Trophoblast cell (in vitro differentiated cells and primary cell): ENCODE data around the gene WRNIP1.

Experiments
- DNase-seq, 2 donors: peaks; one replicate each; pipeline ENCODE4 v3.0.0-alpha.2; 2016
- H2AFZ ChIP-seq: 2 replicates; pipeline ENCODE4 v1.6.1; 2013; ENCODE audit warnings: low read length, moderate library complexity, mild to moderate bottlenecking; ENCODE audit not compliant: insufficient read depth, poor library complexity
- H2AK5ac ChIP-seq: 2 replicates; pipeline ENCODE4 v1.6.1; 2013; ENCODE audit warnings: mild to moderate bottlenecking, low read length
- H2BK120ac ChIP-seq: 2 replicates; pipeline ENCODE4 v1.6.1; 2013; ENCODE audit warnings: low read length, mild to moderate bottlenecking, moderate library complexity; ENCODE audit not compliant: insufficient read depth, poor library complexity
- H2BK12ac ChIP-seq: 2 replicates; pipeline ENCODE4 v1.6.1; 2013; ENCODE audit warnings: mild to moderate bottlenecking, low read length, moderate library complexity
- H2BK5ac ChIP-seq: 2 replicates; pipeline ENCODE4 v1.6.1; 2013; ENCODE audit warnings: low read length, low read depth, moderate library complexity, mild to moderate bottlenecking; ENCODE audit not compliant: poor library complexity
- H3K14ac ChIP-seq: 2 replicates; pipeline ENCODE4 v1.6.1; 2013; ENCODE audit warnings: mild to moderate bottlenecking, low read length
- H3K18ac ChIP-seq: 2 replicates; pipeline ENCODE4 v1.6.1; 2013; ENCODE audit warnings: mild to moderate bottlenecking, low read length
- H3K23ac ChIP-seq: 2 replicates; pipeline ENCODE4 v1.6.1; 2013; ENCODE audit warnings: low read length
- H3K27ac ChIP-seq: 2 replicates; pipeline ENCODE4 v1.5.1; 2013; ENCODE audit warnings: low read depth, mild to moderate bottlenecking, inconsistent platforms, low read length, moderate library complexity
- H3K27me3 ChIP-seq: 2 replicates; pipeline ENCODE4 v1.6.1; 2013; ENCODE audit warnings: inconsistent platforms, mild to moderate bottlenecking, low read length, moderate library complexity; ENCODE audit not compliant: insufficient read depth
- H3K36me3 ChIP-seq, 2 experiments: 1 replicate in 1 of 2; 2 replicates in 1 of 2; pipeline ENCODE4 v1.6.1; 2013; ENCODE audit warnings: low read length in 2 of 2, mild to moderate bottlenecking in 2 of 2, moderate library complexity in 1 of 2; ENCODE audit not compliant: insufficient read depth in 2 of 2, control insufficient read depth in 1 of 2
- H3K4ac ChIP-seq: 2 replicates; pipeline ENCODE4 v1.6.1; 2013; ENCODE audit warnings: low read depth, mild to moderate bottlenecking, low read length, moderate library complexity
- H3K4me1 ChIP-seq, 2 experiments: 1 replicate in 1 of 2; 2 replicates in 1 of 2; pipeline ENCODE4 v1.6.1; 2013; ENCODE audit warnings: low read length in 2 of 2, mild to moderate bottlenecking in 2 of 2, moderate library complexity in 1 of 2; ENCODE audit not compliant: insufficient read depth in 2 of 2, control insufficient read depth in 1 of 2
- H3K4me2 ChIP-seq: 2 replicates; pipeline ENCODE4 v1.6.1; 2013; ENCODE audit warnings: inconsistent platforms, mild to moderate bottlenecking, low read length, moderate library complexity
- H3K4me3 ChIP-seq: 2 replicates; pipeline ENCODE4 v1.5.1; 2013; ENCODE audit warnings: mild to moderate bottlenecking, low read depth, low read length, inconsistent platforms
- H3K79me1 ChIP-seq: one replicate; pipeline ENCODE4 v1.6.1; 2013; ENCODE audit warnings: low read length
- H3K79me2 ChIP-seq: 2 replicates; pipeline ENCODE4 v1.6.1; 2013; ENCODE audit warnings: low read length, mild to moderate bottlenecking; ENCODE audit not compliant: control insufficient read depth, insufficient read depth, poor library complexity
- H3K9ac ChIP-seq: 2 replicates; pipeline ENCODE4 v1.6.1; 2013; ENCODE audit warnings: mild to moderate bottlenecking, low read length
- H3K9me3 ChIP-seq: 2 replicates; pipeline ENCODE4 v1.6.1; 2013; ENCODE audit warnings: low read depth, mild to moderate bottlenecking, control low read depth, inconsistent platforms, low read length; ENCODE audit not compliant: insufficient read depth
- H4K12ac ChIP-seq: 2 replicates; pipeline ENCODE4 v1.6.1; 2013; ENCODE audit warnings: low read depth, mild to moderate bottlenecking, low read length, moderate library complexity
- H4K8ac ChIP-seq: 2 replicates; pipeline ENCODE4 v1.6.1; 2013; ENCODE audit warnings: low read depth, mild to moderate bottlenecking, low read length, moderate library complexity
- H4K91ac ChIP-seq: one replicate; pipeline ENCODE4 v1.6.1; 2013; ENCODE audit warnings: low read depth, mild to moderate bottlenecking, low read length, moderate library complexity
- WGBS: extraction: QIAGEN DNeasy Blood & Tissue Kit; methylation state at CpG from one replicate; pipeline ENCODE4 v1.1.7; 2013; ENCODE audit warnings: missing lambda C conversion rate; ENCODE audit not compliant: insufficient read length, insufficient coverage; ENCODE audit errors: extremely low coverage; 5-methylcytosine and 5-hydroxymethylcytosine counted together

Gene WRNIP1

GRCh38 chr6:2782825-2783187, 17.6 kb downstream of the WRNIP1 start:
- H4K12ac ChIP-seq, result no peak overlapping the region
- H3K4me3 ChIP-seq, result no peak overlapping the region
- no CpG with 5 or more reads among the region's 10 CpGs for WGBS
- no peak overlapping the region for H2BK12ac ChIP-seq
- peaks cover 31 to 55% of the 10 kb centered on the region in 2 experiments for H3K36me3 ChIP-seq
- H3K18ac ChIP-seq, result no peak overlapping the region
- H4K8ac ChIP-seq, result no peak overlapping the region
- H3K14ac ChIP-seq, result no peak overlapping the region
- no peak overlapping the region for H3K9ac ChIP-seq
- H3K4me2 ChIP-seq, result no peak overlapping the region
- no peak for DNase-seq
- no peak overlapping the region for H3K27ac ChIP-seq
- no peak overlapping the region for H3K23ac ChIP-seq
- no peaks in the 10 kb centered on the region for H3K9me3 ChIP-seq
- no peaks in the 10 kb centered on the region for H3K79me1 ChIP-seq
- H3K4ac ChIP-seq, result no peak overlapping the region
- H3K79me2 ChIP-seq, result no peaks in the 10 kb centered on the region
- no peaks in the 10 kb centered on the region for H3K27me3 ChIP-seq
- no peak overlapping the region for H2BK120ac ChIP-seq
- no peaks in the 10 kb centered on the region for H3K4me1 ChIP-seq
- no peak overlapping the region for H2BK5ac ChIP-seq
- H2AFZ ChIP-seq, result no peak overlapping the region
- H4K91ac ChIP-seq, result no peak overlapping the region
- no peak overlapping the region for H2AK5ac ChIP-seq

GRCh38 chr6:2783188-2783963, 18.2 kb downstream of the WRNIP1 start:
- Histone ChIP-seq H2AFZ (no peak overlapping the region), H3K27ac (no peak overlapping the region), H3K79me1 (no peaks in the 10 kb centered on the region), H3K36me3 (peaks cover 31 to 55% of the 10 kb centered on the region in 2 experiments), H4K91ac (no peak overlapping the region), H2BK5ac (no peak overlapping the region), H2BK120ac (no peak overlapping the region), H3K9me3 (no peaks in the 10 kb centered on the region), H3K23ac (no peak overlapping the region), H2BK12ac (no peak overlapping the region), H4K8ac (no peak overlapping the region), H3K4me1 (no peaks in the 10 kb centered on the region), H3K27me3 (no peaks in the 10 kb centered on the region), H3K4me3 (no peak overlapping the region), H3K4ac (no peak overlapping the region), H3K4me2 (no peak overlapping the region), H4K12ac (no peak overlapping the region), H2AK5ac (no peak overlapping the region), H3K18ac (no peak overlapping the region), H3K14ac (no peak overlapping the region), H3K79me2 (no peaks in the 10 kb centered on the region), H3K9ac (no peak overlapping the region)
- DNase-seq, result no peak
- WGBS, result no CpG with 5 or more reads among the region's 19 CpGs

DNA sequence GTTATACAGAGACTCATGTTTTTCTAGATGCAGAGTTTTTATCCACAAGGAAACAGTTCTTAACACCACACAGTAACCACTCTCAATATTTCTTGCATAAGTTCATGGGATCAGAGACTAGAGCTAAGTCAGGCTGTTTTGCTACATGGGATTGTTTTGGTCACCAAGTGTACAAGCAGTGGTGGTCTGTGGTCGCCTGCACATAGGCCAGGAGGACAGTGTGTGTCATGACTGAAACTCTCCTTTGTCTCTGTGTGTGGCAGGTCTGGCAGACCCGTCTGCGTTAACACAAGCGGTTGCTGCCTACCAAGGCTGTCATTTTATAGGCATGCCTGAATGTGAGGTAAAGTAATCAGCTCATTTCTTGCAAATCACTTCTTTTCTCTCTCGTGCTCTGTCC, 18.9 kb downstream of the WRNIP1 start:
- Histone ChIP-seq H3K79me2 (no peaks in the 10 kb centered on the region), H3K4ac (no peak overlapping the region), H3K18ac (no peak overlapping the region), H2BK120ac (no peak overlapping the region), H3K27me3 (no peaks in the 10 kb centered on the region), H4K91ac (no peak overlapping the region), H4K12ac (no peak overlapping the region), H2AK5ac (no peak overlapping the region), H3K9ac (no peak overlapping the region), H3K27ac (no peak overlapping the region), H3K14ac (no peak overlapping the region), H2BK5ac (no peak overlapping the region), H3K4me2 (no peak overlapping the region), H3K36me3 (peaks cover 33 to 48% of the 10 kb centered on the region in 2 experiments), H3K23ac (no peak overlapping the region), H3K4me1 (peaks cover 0 to 2% of the 10 kb centered on the region in 2 experiments), H3K4me3 (no peak overlapping the region), H2BK12ac (no peak overlapping the region), H3K9me3 (no peaks in the 10 kb centered on the region), H3K79me1 (no peaks in the 10 kb centered on the region), H4K8ac (no peak overlapping the region), H2AFZ (no peak overlapping the region)
- no CpG with 5 or more reads among the region's 5 CpGs for WGBS
- DNase-seq, result no peak

DNA sequence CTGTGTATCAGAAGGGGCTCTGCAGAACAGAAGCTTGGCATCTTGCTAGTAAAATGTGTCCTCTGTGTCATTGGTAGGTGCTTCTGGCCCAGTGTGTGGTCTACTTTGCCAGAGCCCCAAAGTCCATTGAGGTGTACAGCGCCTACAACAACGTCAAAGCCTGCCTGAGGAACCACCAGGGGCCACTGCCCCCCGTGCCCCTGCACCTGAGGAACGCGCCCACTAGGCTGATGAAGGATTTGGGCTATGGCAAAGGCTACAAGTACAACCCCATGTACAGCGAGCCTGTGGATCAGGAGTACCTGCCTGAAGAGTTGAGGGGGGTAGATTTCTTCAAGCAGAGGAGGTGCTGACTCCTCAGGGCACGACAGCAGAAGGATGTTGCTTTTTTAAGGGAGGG, 19.7 kb downstream of the WRNIP1 start:
- Histone ChIP-seq H3K79me1 (no peaks in the 10 kb centered on the region), H3K18ac (no peak overlapping the region), H3K27ac (no peak overlapping the region), H2AFZ (no peak overlapping the region), H4K8ac (no peak overlapping the region), H3K9me3 (no peaks in the 10 kb centered on the region), H2BK12ac (no peak overlapping the region), H3K23ac (no peak overlapping the region), H3K4me1 (peaks cover 0 to 2% of the 10 kb centered on the region in 2 experiments), H3K79me2 (no peaks in the 10 kb centered on the region), H3K4ac (no peak overlapping the region), H4K12ac (no peak overlapping the region), H3K4me2 (no peak overlapping the region), H3K14ac (no peak overlapping the region), H3K9ac (no peak overlapping the region), H2BK5ac (no peak overlapping the region), H4K91ac (no peak overlapping the region), H3K27me3 (no peaks in the 10 kb centered on the region), H3K36me3 (peaks cover 28 to 42% of the 10 kb centered on the region in 2 experiments), H2BK120ac (no peak overlapping the region), H3K4me3 (no peak overlapping the region), H2AK5ac (no peak overlapping the region)
- no CpG with 5 or more reads among the region's 7 CpGs for WGBS
- DNase-seq, result no peak
